Measurements from ENCODE around the gene UCK2. TPM values are rescaled to one million over a fixed set of nuclear protein-coding genes. Genes with fewer than 3 reads are reported as not detected.

Gene UCK2
- total and polyA plus RNA-seq, 10 of the 15 experiments (the other 5 are each of a cell fraction or from before 2014, with no cell fraction given): 55.3 to 106 (median 84.9) TPM

DNA sequence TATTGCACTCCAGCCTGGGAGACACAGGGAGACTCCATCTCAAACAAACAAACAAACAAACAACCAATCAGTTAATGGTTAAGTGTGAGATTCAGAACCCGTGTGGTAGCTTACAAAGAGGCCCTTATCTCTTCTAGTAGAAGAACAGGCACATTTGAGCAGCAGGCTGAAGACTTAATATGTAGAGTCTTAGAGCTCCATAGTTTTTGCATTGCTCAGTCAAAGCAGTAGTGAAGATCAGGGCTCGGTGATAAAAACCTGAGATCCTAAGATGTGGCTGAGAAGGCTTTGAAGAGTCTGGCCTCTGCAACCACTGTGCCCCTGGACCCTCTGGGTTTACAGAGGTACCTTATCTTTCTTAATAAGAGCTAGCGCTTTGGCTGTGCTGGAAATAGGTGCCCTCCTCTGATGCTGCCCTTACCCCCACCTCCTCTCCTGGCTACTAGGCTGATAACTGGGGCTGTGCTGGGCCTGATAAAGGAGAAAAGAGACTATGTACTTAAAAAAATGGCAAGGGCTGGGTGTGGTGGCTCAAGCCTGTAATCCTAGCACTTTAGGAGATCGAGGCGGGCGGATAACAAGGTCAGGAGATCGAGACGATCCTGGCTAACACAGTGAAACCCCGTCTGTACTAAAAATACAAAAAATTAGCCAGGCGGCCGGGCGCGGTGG is 10.5 kb upstream of the UCK2 start (continued):
- TF ChIP-seq, protein P1, sequence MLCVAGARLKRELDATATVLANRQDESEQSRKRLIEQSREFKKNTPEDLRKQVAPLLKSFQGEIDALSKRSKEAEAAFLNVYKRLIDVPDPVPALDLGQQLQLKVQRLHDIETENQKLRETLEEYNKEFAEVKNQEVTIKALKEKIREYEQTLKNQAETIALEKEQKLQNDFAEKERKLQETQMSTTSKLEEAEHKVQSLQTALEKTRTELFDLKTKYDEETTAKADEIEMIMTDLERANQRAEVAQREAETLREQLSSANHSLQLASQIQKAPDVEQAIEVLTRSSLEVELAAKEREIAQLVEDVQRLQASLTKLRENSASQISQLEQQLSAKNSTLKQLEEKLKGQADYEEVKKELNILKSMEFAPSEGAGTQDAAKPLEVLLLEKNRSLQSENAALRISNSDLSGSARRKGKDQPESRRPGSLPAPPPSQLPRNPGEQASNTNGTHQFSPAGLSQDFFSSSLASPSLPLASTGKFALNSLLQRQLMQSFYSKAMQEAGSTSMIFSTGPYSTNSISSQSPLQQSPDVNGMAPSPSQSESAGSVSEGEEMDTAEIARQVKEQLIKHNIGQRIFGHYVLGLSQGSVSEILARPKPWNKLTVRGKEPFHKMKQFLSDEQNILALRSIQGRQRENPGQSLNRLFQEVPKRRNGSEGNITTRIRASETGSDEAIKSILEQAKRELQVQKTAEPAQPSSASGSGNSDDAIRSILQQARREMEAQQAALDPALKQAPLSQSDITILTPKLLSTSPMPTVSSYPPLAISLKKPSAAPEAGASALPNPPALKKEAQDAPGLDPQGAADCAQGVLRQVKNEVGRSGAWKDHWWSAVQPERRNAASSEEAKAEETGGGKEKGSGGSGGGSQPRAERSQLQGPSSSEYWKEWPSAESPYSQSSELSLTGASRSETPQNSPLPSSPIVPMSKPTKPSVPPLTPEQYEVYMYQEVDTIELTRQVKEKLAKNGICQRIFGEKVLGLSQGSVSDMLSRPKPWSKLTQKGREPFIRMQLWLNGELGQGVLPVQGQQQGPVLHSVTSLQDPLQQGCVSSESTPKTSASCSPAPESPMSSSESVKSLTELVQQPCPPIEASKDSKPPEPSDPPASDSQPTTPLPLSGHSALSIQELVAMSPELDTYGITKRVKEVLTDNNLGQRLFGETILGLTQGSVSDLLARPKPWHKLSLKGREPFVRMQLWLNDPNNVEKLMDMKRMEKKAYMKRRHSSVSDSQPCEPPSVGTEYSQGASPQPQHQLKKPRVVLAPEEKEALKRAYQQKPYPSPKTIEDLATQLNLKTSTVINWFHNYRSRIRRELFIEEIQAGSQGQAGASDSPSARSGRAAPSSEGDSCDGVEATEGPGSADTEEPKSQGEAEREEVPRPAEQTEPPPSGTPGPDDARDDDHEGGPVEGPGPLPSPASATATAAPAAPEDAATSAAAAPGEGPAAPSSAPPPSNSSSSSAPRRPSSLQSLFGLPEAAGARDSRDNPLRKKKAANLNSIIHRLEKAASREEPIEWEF (IDR thresholded peaks at IDR 0.05; ENCODE audit: insufficient replicate concordance, low read depth, low read length): no peak

DNA sequence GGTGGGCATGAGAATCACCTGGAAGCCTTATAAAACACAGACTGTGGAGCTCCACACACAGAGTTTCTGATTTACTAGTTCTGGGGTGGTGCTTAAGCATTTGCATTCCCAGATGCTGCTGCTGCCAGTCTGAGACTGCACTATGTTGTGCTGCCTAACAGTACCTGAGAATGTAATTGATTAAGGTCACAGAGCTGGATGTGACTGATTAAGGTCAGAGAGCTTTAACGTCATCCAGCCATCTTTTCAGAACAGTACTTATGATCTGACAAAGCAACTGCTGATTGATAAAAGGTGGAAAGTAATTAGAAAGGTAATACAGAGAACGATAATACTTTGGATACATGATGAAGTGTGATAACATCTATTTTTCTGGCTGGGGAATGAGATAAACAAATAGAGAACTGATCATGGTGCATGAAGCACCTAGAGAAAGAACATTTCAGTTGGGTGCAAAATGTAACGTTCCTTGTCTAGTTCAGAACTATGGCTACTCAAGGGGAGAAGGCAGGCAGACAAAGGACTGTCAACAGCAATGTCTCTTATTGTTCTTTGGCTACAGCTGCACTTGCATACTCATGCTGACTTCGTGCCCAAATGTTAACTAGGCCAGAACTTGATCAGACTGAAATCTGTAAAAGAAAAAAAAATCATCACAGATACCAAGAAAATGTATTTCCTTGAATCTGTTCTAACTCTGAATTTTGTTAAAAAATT is 3.7 kb upstream of the UCK2 start:
- no peaks in the 10 kb centered on the region; the same call in 1 of the 2 replicates for H3K4me1 ChIP-seq (ENCODE audit: control insufficient read depth, insufficient read depth, low read length)
- no TSS peak for BruUV-seq (replicated peaks)
- no peak overlapping the region for H3K4me3 ChIP-seq
- FAIRE-seq (no peak), DNase-seq (ENCODE audit: low read depth, low spot score) (no peak), ATAC-seq (no peak)
- intact Hi-C loops (cut with micrococcal nuclease; ENCODE audit: unreplicated experiment): loop anchor here (10.0 kb wide), 1 partner anchor 429 kb away; no protein-coding TSS in a partner anchor
- H3K36me3 ChIP-seq (ENCODE audit: control insufficient read depth in 2 of 2, insufficient read depth in 2 of 2, low read length in 1 of 2): no peaks in the 10 kb centered on the region
- in situ Hi-C loops (cut with MboI): no loop called here
- no peaks in the 10 kb centered on the region for H3K9me3 ChIP-seq (replicated peaks; ENCODE audit: control insufficient read depth, insufficient read depth, low read length)
- peaks cover 13% of the 10 kb centered on the region for H3K79me2 ChIP-seq (ENCODE audit: control insufficient read depth, insufficient read depth, low read length)
- no peak overlapping the region for H2AFZ ChIP-seq (ENCODE audit: control insufficient read depth, low read depth, low read length)
- no peaks in the 10 kb centered on the region for H4K20me1 ChIP-seq (ENCODE audit: control insufficient read depth, insufficient read depth)
- H3K9ac ChIP-seq (ENCODE audit: control insufficient read depth, insufficient read depth, low read length): no peak overlapping the region
- ChIA-PET SMC1A (ENCODE audit: uncharacterized antibody, unreplicated experiment) (interaction anchor here (1.0 to 2.9 kb wide), 9 partner anchors 14 to 92 kb away, joined by 3 to 11 read pairs (median 4); no protein-coding TSS in a partner anchor), CTCF (interaction anchor here (1.0 to 2.2 kb wide), 12 partner anchors 20 to 226 kb away, joined by 3 to 9 read pairs (median 4); partner anchors contain the start of gene ALDH9A1), RAD21 (ENCODE audit: unreplicated experiment) (interaction anchor here (0.7 to 1.9 kb wide), 8 partner anchors 48 to 435 kb away, joined by 3 to 5 read pairs (median 4); no protein-coding TSS in a partner anchor), POLR2A (interaction anchor here (0.6 to 1.0 kb wide), 3 partner anchors 18 to 635 kb away, joined by 3 to 7 read pairs (median 3); no protein-coding TSS in a partner anchor)
- 47% methylated on average over 4 of the region's 4 CpGs for WGBS (ENCODE audit: insufficient coverage, insufficient replicate concordance, low lambda C conversion rate, missing lambda C conversion rate)
- H3K27me3 ChIP-seq (replicated peaks in 1 of 2; ENCODE audit: control insufficient read depth in 2 of 2, insufficient read depth in 2 of 2, low read length in 1 of 2): no peaks in the 10 kb centered on the region
- H3K4me2 ChIP-seq (ENCODE audit: control insufficient read depth, insufficient read depth): no peak overlapping the region
- no peak overlapping the region for H3K27ac ChIP-seq (ENCODE audit: control insufficient read depth, insufficient read depth)
- TF ChIP-seq SUZ12 (IDR thresholded peaks at IDR 0.05; ENCODE audit: unreplicated experiment): no peak
- no peak for TF ChIP-seq DPF2 (IDR thresholded peaks at IDR 0.05)
- TF ChIP-seq KLF5 (IDR thresholded peaks at IDR 0.05; ENCODE audit: partially characterized antibody): no peak
- TF ChIP-seq HDAC6 (IDR thresholded peaks at IDR 0.05; ENCODE audit: unreplicated experiment): no peak
- TF ChIP-seq, protein P2, sequence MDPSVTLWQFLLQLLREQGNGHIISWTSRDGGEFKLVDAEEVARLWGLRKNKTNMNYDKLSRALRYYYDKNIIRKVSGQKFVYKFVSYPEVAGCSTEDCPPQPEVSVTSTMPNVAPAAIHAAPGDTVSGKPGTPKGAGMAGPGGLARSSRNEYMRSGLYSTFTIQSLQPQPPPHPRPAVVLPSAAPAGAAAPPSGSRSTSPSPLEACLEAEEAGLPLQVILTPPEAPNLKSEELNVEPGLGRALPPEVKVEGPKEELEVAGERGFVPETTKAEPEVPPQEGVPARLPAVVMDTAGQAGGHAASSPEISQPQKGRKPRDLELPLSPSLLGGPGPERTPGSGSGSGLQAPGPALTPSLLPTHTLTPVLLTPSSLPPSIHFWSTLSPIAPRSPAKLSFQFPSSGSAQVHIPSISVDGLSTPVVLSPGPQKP (IDR thresholded peaks at IDR 0.05; ENCODE audit: low read depth, low read length): no peak
- no peak for TF ChIP-seq SP1 (IDR thresholded peaks at IDR 0.05; ENCODE audit: low read depth, low read length)
- TF ChIP-seq RFX5 (IDR thresholded peaks at IDR 0.05; ENCODE audit: low read depth, low read length): no peak
- TF ChIP-seq, protein P3, sequence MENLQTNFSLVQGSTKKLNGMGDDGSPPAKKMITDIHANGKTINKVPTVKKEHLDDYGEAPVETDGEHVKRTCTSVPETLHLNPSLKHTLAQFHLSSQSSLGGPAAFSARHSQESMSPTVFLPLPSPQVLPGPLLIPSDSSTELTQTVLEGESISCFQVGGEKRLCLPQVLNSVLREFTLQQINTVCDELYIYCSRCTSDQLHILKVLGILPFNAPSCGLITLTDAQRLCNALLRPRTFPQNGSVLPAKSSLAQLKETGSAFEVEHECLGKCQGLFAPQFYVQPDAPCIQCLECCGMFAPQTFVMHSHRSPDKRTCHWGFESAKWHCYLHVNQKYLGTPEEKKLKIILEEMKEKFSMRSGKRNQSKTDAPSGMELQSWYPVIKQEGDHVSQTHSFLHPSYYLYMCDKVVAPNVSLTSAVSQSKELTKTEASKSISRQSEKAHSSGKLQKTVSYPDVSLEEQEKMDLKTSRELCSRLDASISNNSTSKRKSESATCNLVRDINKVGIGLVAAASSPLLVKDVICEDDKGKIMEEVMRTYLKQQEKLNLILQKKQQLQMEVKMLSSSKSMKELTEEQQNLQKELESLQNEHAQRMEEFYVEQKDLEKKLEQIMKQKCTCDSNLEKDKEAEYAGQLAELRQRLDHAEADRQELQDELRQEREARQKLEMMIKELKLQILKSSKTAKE (IDR thresholded peaks at IDR 0.05; ENCODE audit: low read depth, poor library complexity, severe bottlenecking): no peak
- TF ChIP-seq EP300 (IDR thresholded peaks at IDR 0.05; ENCODE audit: borderline replicate concordance in 1 of 2, control insufficient read depth in 1 of 2, low read depth in 2 of 2, low read length in 2 of 2): no peak
- TF ChIP-seq BCL11A (IDR thresholded peaks at IDR 0.05; ENCODE audit: low read depth, low read length): no peak
